Gastrocnemius medialis (tissue), 4 donors: ENCODE data around the gene ITGB2. TPM values are rescaled to one million over a fixed set of nuclear protein-coding genes. Genes with fewer than 3 reads are reported as not detected.

ENCODE experiments used
- ATAC-seq, 2 donors: fragments of 150-250 bp; one replicate each; pipeline ENCODE4 v1.9.1; 2016
- DNase-seq, 2 donors: peaks; one replicate each; pipeline ENCODE4 v3.0.0-alpha.2; 2019
- H3K27ac ChIP-seq, 4 donors: fragments of 200-600 bp; sonication (generic); 1 replicate in 1 of 4; 2 replicates in 3 of 4; pipeline ENCODE4 v1.5.1; 2016 to 2018; ENCODE audit warnings: mild to moderate bottlenecking in 2 of 4, moderate library complexity in 1 of 4
- H3K27me3 ChIP-seq, 3 donors: fragments of 200-600 bp; sonication (generic) in 2 of 3; 1 replicate in 1 of 3; 2 replicates in 2 of 3; pipeline versions ENCODE4 v1.5.1 to v1.6.0; 2016 to 2019; ENCODE audit warnings: mild to moderate bottlenecking in 1 of 3, moderate library complexity in 1 of 3
- H3K36me3 ChIP-seq, 2 donors: fragments of 200-600 bp; sonication (generic) in 1 of 2; one replicate each; pipeline ENCODE4 v1.5.1; 2017 to 2018
- H3K4me1 ChIP-seq, 2 donors: fragments of 200-600 bp; sonication (generic) in 1 of 2; one replicate each; pipeline ENCODE4 v1.5.1; 2016 to 2017; ENCODE audit warnings: mild to moderate bottlenecking in 2 of 2
- H3K4me3 ChIP-seq, 4 donors: fragments of 200-600 bp; sonication (generic) in 3 of 4; 1 replicate in 1 of 4; 2 replicates in 3 of 4; pipeline ENCODE4 v1.5.1; 2016 to 2019; ENCODE audit warnings: mild to moderate bottlenecking in 2 of 4
- H3K9me3 ChIP-seq, 3 donors: fragments of 200-600 bp; sonication (generic) in 2 of 3; 1 replicate in 1 of 3; 2 replicates in 2 of 3; pipeline ENCODE4 v1.5.1; 2016 to 2019
- CTCF ChIP-seq, 5 experiments: fragments of 450-650 bp in 3 of 5; fragments of 200-600 bp in 2 of 5; sonication (generic) in 2 of 5; IDR thresholded peaks in 4 of 5; conservative IDR thresholded peaks in 1 of 5; 1 replicate in 4 of 5; 2 replicates in 1 of 5; pipeline ENCODE4 v1.5.1; 2016 to 2019; ENCODE audit warnings: antibody characterized with exemption in 5 of 5, mild to moderate bottlenecking in 3 of 5, moderate library complexity in 3 of 5
- POLR2A ChIP-seq, 2 donors: fragments of 450-650 bp; IDR thresholded peaks; one replicate each; pipeline ENCODE4 v1.6.1; 2017; ENCODE audit warnings: antibody characterized with exemption in 2 of 2, mild to moderate bottlenecking in 2 of 2, moderate library complexity in 2 of 2
- in situ Hi-C, 4 donors: fragments of 200-750 bp; cut with MboI; loops; one replicate each; pipeline versions ENCODE4 v1.15.0 to v1.8.0; 2017; ENCODE audit warnings: low sequenced_read_pairs in 4 of 4
- intact Hi-C: fragments of 100-400 bp; cut with DNase I; formaldehyde crosslinking; loops from one replicate; pipeline ENCODE4 v1.15.1; 2023; ENCODE audit warnings: low total_unique reads
- total RNA-seq, 4 donors: library from RNA; depleted of rRNA; stranded (reverse); fragments of >200 nt; gene quantifications; one replicate each; pipeline versions ENCODE4 v1.1.0 to v1.2.3, GENCODE V29; 2016

Gene ITGB2
- total RNA-seq, 4 donors from 2014 or later, result 10.9 to 41.7 (median 27.4) TPM

- in situ Hi-C loops (no loop called here), intact Hi-C loops (no loop called here)
- Histone ChIP-seq H3K4me3 (no peak overlapping the region), H3K27me3 (peaks cover 0 to 3% (median 2%) of the 10 kb centered on the region in 3 donors), H3K4me1 (no peaks in the 10 kb centered on the region), H3K36me3 (no peaks in the 10 kb centered on the region), H3K27ac (no peak overlapping the region), H3K9me3 (no peaks in the 10 kb centered on the region)
- DNase-seq (no peak), ATAC-seq (no peak)
- TF ChIP-seq POLR2A (IDR thresholded peaks at IDR 0.05) (no peak), CTCF (IDR thresholded peaks at IDR 0.05 in 4 of 5, conservative IDR thresholded peaks at IDR 0.05 in 1 of 5) (no peak)
Measured at GRCh38 chr21:44902268-44903049, 18.2 kb downstream of the ITGB2 start.

- in situ Hi-C loops (no loop called here), intact Hi-C loops (no loop called here)
- no peaks in the 10 kb centered on the region for H3K9me3 ChIP-seq
- no peak for ATAC-seq
- no peak overlapping the region for H3K4me3 ChIP-seq
- H3K36me3 ChIP-seq, result no peaks in the 10 kb centered on the region
- no peak for TF ChIP-seq POLR2A (IDR thresholded peaks at IDR 0.05)
- TF ChIP-seq CTCF (IDR thresholded peaks at IDR 0.05 in 4 of 5, conservative IDR thresholded peaks at IDR 0.05 in 1 of 5), result no peak
- no peak overlapping the region for H3K27ac ChIP-seq
- no peak for DNase-seq
- no peaks in the 10 kb centered on the region for H3K4me1 ChIP-seq
- H3K27me3 ChIP-seq, result peaks cover 0 to 3% (median 0%) of the 10 kb centered on the region in 3 donors
Measured at GRCh38 chr21:44901391-44902074, 19.2 kb downstream of the ITGB2 start.

GRCh38 chr21:44900559-44901251 is 20.0 kb downstream of the ITGB2 start:
- peaks cover 0 to 3% (median 0%) of the 10 kb centered on the region in 3 donors for H3K27me3 ChIP-seq
- ATAC-seq, result no peak
- H3K9me3 ChIP-seq, result no peaks in the 10 kb centered on the region
- no peaks in the 10 kb centered on the region for H3K4me1 ChIP-seq
- H3K4me3 ChIP-seq, result no peak overlapping the region
- H3K36me3 ChIP-seq, result no peaks in the 10 kb centered on the region
- in situ Hi-C loops (no loop called here), intact Hi-C loops (no loop called here)
- H3K27ac ChIP-seq, result no peak overlapping the region
- TF ChIP-seq POLR2A (IDR thresholded peaks at IDR 0.05), result no peak
- TF ChIP-seq CTCF (IDR thresholded peaks at IDR 0.05 in 4 of 5, conservative IDR thresholded peaks at IDR 0.05 in 1 of 5), result no peak
- DNase-seq, result no peak

GRCh38 chr21:44899768-44900558 is 20.7 kb downstream of the ITGB2 start:
- in situ Hi-C loops (no loop called here), intact Hi-C loops (no loop called here)
- H3K4me1 ChIP-seq, result no peaks in the 10 kb centered on the region
- H3K4me3 ChIP-seq, result no peak overlapping the region
- no peak for ATAC-seq
- no peaks in the 10 kb centered on the region for H3K36me3 ChIP-seq
- no peaks in the 10 kb centered on the region for H3K9me3 ChIP-seq
- H3K27me3 ChIP-seq, result peaks cover 0 to 3% (median 0%) of the 10 kb centered on the region in 3 donors
- DNase-seq, result no peak
- TF ChIP-seq POLR2A (IDR thresholded peaks at IDR 0.05) (no peak), CTCF (IDR thresholded peaks at IDR 0.05 in 4 of 5, conservative IDR thresholded peaks at IDR 0.05 in 1 of 5) (no peak)
- no peak overlapping the region for H3K27ac ChIP-seq
